GM12891 (cell line): ENCODE results near the gene DESI1.

Experiments
- POLR2A ChIP-seq: IDR thresholded peaks from 2 replicates; pipeline ENCODE4 v1.6.1; 2011; ENCODE audit warnings: low read depth, low read length, control low read depth
- POLR2AphosphoS5 ChIP-seq: IDR thresholded peaks from 2 replicates; pipeline ENCODE4 v1.6.1; 2011; ENCODE audit warnings: low read depth, low read length, control low read depth

DNA sequence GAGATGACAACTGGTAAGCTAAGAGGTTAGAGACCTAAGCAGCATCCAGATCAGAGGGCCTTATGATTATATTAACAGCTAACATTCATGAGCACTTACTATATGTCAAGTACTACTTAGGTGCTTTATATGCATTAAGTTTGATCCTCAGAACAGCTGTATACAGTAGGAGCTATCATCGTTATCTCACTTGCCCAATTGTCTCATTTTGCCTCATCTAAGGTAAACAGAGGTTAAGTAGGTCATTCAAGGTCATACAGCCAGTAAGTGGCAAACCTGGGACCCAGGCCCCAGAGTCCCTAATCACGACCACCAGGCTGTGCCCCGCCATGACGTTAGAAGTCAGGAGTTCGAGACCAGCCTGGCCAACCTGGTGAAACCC is 72.0 kb downstream of the DESI1 start:
- no peak for TF ChIP-seq POLR2A
- TF ChIP-seq POLR2AphosphoS5, result no peak
